IPS DF 6.9 (cell line): ENCODE measurements around the gene PKIB.
"Not testable (repeated sequence)": the region's sequence is repeated elsewhere in the genome, so short reads cannot be mapped to it uniquely, and the experiment has no call there.

Source experiments
- DNase-seq: peaks from one replicate; pipeline ENCODE4 v3.0.0-alpha.2; 2013; ENCODE audit warnings: low read depth, low spot score
- H3K27ac ChIP-seq: one replicate; pipeline ENCODE4 v1.5.1; 2013; ENCODE audit warnings: low read length, control low read depth
- H3K27me3 ChIP-seq: 2 replicates; pipeline ENCODE4 v1.6.1; 2013; ENCODE audit warnings: mild to moderate bottlenecking, low read length; ENCODE audit not compliant: control insufficient read depth, insufficient read depth
- H3K36me3 ChIP-seq: 2 replicates; pipeline ENCODE4 v1.6.1; 2013; ENCODE audit warnings: low read length; ENCODE audit not compliant: control insufficient read depth, insufficient read depth
- H3K4me1 ChIP-seq: 2 replicates; pipeline ENCODE4 v1.6.1; 2013; ENCODE audit warnings: low read length; ENCODE audit not compliant: control insufficient read depth, insufficient read depth
- H3K4me3 ChIP-seq: 2 replicates; pipeline ENCODE4 v1.5.1; 2013; ENCODE audit warnings: mild to moderate bottlenecking, low read length
- H3K9me3 ChIP-seq: 2 replicates; pipeline ENCODE4 v1.6.1; 2013; ENCODE audit warnings: low read length, inconsistent platforms; ENCODE audit not compliant: control insufficient read depth, insufficient read depth
- WGBS: extraction: QIAGEN DNeasy Blood & Tissue Kit; methylation state at CpG from one replicate; pipeline ENCODE4 v1.1.7; 2013; ENCODE audit warnings: mixed read lengths, missing lambda C conversion rate; ENCODE audit not compliant: insufficient read length, insufficient coverage; 5-methylcytosine and 5-hydroxymethylcytosine counted together

PKIB gene

GRCh38 chr6:122620428-122620827 lies 10.2 kb downstream of the PKIB start:
- Histone ChIP-seq H3K9me3 (no peaks in the 10 kb centered on the region), H3K36me3 (no peaks in the 10 kb centered on the region), H3K4me3 (no peak overlapping the region), H3K4me1 (no peaks in the 10 kb centered on the region), H3K27me3 (no peaks in the 10 kb centered on the region), H3K27ac (no peak overlapping the region)
- WGBS = no CpG with 5 or more reads among the region's 3 CpGs
- no peak for DNase-seq

DNA sequence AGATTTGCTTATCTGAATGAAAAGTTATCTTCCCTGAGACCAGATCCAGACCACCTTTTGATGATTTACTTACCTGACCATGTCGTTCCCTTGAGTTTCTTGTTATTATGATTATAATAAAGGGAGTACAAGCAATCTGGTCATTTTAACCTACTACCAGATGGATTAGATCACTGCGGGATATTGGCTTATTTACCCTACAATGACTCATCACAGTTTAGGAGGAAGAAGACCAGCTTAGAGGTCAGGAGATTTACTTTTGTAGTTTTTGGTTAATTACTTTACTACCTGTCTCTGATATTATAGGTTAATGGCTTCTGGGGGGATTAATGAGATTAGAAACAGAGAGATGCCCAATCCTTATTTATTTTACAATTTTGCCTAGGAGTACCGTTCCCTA lies 10.7 kb downstream of the PKIB start:
- Histone ChIP-seq H3K27ac (no peak overlapping the region), H3K4me3 (no peak overlapping the region), H3K27me3 (no peaks in the 10 kb centered on the region), H3K9me3 (no peaks in the 10 kb centered on the region), H3K4me1 (no peaks in the 10 kb centered on the region), H3K36me3 (no peaks in the 10 kb centered on the region)
- DNase-seq = no peak
- WGBS = no CpG with 5 or more reads among the region's 3 CpGs

DNA sequence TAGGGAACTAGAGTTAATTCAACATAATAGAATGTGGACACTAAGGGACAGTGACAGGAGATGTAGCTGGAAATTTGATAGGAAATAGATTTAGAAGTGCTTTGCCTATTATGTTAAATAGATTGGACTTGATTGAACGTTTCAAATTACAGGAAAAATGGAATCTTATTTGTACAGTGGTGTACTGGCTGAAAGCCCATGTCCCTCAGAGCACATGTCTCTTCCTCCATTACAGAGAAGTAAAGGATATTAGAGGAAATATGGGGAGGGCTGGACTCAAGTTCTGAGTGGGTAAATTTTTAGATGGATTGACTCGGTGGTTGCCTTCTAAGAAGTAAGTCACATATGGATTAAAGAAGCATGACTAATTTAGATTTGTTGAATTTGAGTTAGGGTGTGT lies 11.4 kb downstream of the PKIB start:
- H3K9me3 ChIP-seq = no peaks in the 10 kb centered on the region
- H3K4me3 ChIP-seq = no peak overlapping the region
- no peaks in the 10 kb centered on the region for H3K36me3 ChIP-seq
- H3K27me3 ChIP-seq = no peaks in the 10 kb centered on the region
- 100% methylated on average over 1 of the region's 2 CpGs for WGBS
- no peaks in the 10 kb centered on the region for H3K4me1 ChIP-seq
- DNase-seq = no peak
- H3K27ac ChIP-seq = no peak overlapping the region

DNA sequence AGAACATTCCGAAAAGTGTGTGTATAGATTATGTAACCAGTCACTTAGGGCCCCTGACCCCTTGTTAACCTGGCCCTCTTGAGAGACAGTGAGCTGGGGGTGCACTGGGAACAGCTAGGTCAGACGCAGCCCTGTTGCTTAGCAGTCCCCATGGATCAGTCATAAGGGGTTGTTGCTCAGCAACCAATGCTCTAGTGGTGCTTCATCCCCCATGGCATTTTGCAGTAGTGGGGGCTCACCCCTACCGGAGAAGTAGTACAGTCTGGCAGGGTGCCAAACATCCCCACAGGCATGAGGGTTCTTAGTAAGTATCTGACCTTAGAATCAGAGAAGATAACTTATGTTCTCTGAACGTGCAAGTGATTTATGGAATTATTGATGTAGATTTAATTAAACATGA lies 12.3 kb downstream of the PKIB start:
- no CpG with 5 or more reads among the region's 4 CpGs for WGBS
- H3K27me3 ChIP-seq = no peaks in the 10 kb centered on the region

GRCh38 chr6:122623279-122623678 lies 13.1 kb downstream of the PKIB start:
- DNase-seq = no peak
- no peaks in the 10 kb centered on the region for H3K4me1 ChIP-seq
- no peak overlapping the region for H3K4me3 ChIP-seq
- no peaks in the 10 kb centered on the region for H3K36me3 ChIP-seq
- H3K9me3 ChIP-seq = no peaks in the 10 kb centered on the region
- H3K27ac ChIP-seq = no peak overlapping the region
- no peaks in the 10 kb centered on the region for H3K27me3 ChIP-seq

More for the DNA sequence above, 12.3 kb downstream of the PKIB start:
- Histone ChIP-seq H3K27ac (no peak overlapping the region), H3K36me3 (no peaks in the 10 kb centered on the region), H3K9me3 (no peaks in the 10 kb centered on the region), H3K4me1 (no peaks in the 10 kb centered on the region), H3K4me3 (no peak overlapping the region)
- DNase-seq = no peak

DNA sequence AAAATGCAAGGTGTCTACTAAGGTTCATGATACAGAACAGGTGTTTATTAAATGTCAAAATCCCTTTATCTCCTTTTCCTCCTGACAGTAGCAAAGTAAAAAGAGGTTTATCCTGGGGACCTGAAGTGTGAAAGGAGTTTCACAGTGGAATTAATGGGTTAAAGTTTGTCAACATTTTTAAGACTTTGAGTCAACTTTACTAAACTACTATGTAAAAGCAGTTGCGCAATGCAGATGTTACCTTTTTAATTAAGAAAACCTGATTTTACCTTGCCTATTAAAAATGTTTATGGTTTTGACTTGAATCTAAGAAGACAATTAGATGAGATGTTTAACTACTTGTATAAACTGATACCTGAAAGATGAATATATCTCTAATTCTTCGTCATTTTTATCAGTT lies 14.6 kb downstream of the PKIB start:
- no CpG with 5 or more reads among the region's 2 CpGs for WGBS
- no peak for DNase-seq
- Histone ChIP-seq H3K27ac (no peak overlapping the region), H3K27me3 (no peaks in the 10 kb centered on the region), H3K9me3 (no peaks in the 10 kb centered on the region), H3K36me3 (no peaks in the 10 kb centered on the region), H3K4me1 (no peaks in the 10 kb centered on the region), H3K4me3 (no peak overlapping the region)

GRCh38 chr6:122628714-122629113 lies 18.5 kb downstream of the PKIB start:
- Histone ChIP-seq H3K27ac (no peak overlapping the region), H3K9me3 (no peaks in the 10 kb centered on the region), H3K4me1 (no peaks in the 10 kb centered on the region), H3K27me3 (no peaks in the 10 kb centered on the region), H3K4me3 (no peak overlapping the region), H3K36me3 (no peaks in the 10 kb centered on the region)
- no CpG with 5 or more reads among the region's 1 CpG for WGBS
- DNase-seq = no peak

- Histone ChIP-seq H3K4me3 (no peak overlapping the region), H3K9me3 (no peaks in the 10 kb centered on the region), H3K27me3 (no peaks in the 10 kb centered on the region), H3K36me3 (no peaks in the 10 kb centered on the region), H3K4me1 (no peaks in the 10 kb centered on the region), H3K27ac (no peak overlapping the region)
- DNase-seq = no peak
- no CpG with 5 or more reads among the region's 3 CpGs for WGBS
Observed at GRCh38 chr6:122631571-122632249, 21.5 kb downstream of the PKIB start.

- Histone ChIP-seq H3K4me3 (no peak overlapping the region), H3K9me3 (no peaks in the 10 kb centered on the region), H3K27me3 (no peaks in the 10 kb centered on the region), H3K27ac (no peak overlapping the region), H3K4me1 (no peaks in the 10 kb centered on the region), H3K36me3 (no peaks in the 10 kb centered on the region)
- no peak for DNase-seq
- no CpG with 5 or more reads among the region's 5 CpGs for WGBS
Observed at GRCh38 chr6:122640366-122640765, 30.2 kb downstream of the PKIB start.

DNA sequence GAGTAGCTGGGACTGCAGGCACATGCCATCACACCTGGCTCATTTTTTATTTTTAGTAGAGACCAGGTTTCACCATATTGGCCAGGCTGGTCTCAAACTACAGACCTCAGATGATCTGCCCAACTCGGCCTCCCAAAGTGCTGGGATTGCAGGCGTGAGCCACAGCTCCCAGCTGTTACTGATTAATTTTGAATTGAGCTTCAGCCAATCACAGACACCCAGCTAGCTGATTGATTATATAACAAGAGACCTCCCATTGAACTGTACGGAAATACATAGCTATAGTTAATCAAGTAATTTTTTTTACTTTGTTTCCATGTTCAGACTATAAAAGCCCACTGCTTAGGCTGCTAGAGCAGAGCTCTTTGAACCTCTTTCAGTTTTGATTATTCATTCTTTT lies 31.6 kb downstream of the PKIB start:
- no CpG with 5 or more reads among the region's 3 CpGs for WGBS
- no peak for DNase-seq
- H3K27me3 ChIP-seq = no peaks in the 10 kb centered on the region
- no peaks in the 10 kb centered on the region for H3K4me1 ChIP-seq
- H3K36me3 ChIP-seq = no peaks in the 10 kb centered on the region
- H3K27ac ChIP-seq = no peak overlapping the region
- no peak overlapping the region for H3K4me3 ChIP-seq
- H3K9me3 ChIP-seq = no peaks in the 10 kb centered on the region

DNA sequence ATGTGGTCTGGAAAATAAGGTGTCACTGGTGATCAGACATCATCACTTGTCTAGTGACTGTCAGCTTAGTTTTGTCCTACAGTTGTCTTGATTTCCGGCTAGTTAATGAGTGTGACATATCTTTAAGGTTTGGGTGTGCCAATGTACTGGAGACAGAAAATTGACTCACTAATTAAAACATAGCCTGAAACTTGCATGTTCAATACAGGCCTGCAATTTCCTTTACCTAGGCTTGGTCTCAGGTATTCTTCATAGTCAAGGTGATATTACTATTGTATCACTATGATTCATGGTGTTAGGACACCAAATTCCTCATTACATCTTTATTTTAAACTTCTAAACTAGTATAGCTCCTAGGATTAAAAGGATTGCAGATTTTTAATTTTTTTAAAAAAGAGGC lies 32.4 kb downstream of the PKIB start:
- no CpG with 5 or more reads among the region's 1 CpG for WGBS
- H3K4me1 ChIP-seq, H3K9me3 ChIP-seq, H3K36me3 ChIP-seq, H3K27ac ChIP-seq, H3K27me3 ChIP-seq, DNase-seq, H3K4me3 ChIP-seq: not testable (repeated sequence)
